HT-29 (cell line): Measurements from ENCODE around the gene HIF3A. TPM values are rescaled to one million over a fixed set of nuclear protein-coding genes. Genes with fewer than 3 reads are reported as not detected.
A peak's percentile ranks its signal among the peaks of the same experiment; 100 is the strongest.
"Not testable (repeated sequence)": the region's sequence is repeated elsewhere in the genome, so short reads cannot be mapped to it uniquely, and the experiment has no call there.

Experiments used
- DNase-seq: peaks from one replicate; pipeline ENCODE4 v3.0.0-alpha.2; 2015; ENCODE audit warnings: low spot score
- total RNA-seq: library from RNA; depleted of rRNA; stranded (reverse); fragments of >200 nt; shearing (Covaris generic); gene quantifications from 2 replicates; pipeline ENCODE4 v1.2.3, GENCODE V29; 2014

Gene HIF3A
- total RNA-seq, 1 experiment from 2014 or later: not detected

DNA sequence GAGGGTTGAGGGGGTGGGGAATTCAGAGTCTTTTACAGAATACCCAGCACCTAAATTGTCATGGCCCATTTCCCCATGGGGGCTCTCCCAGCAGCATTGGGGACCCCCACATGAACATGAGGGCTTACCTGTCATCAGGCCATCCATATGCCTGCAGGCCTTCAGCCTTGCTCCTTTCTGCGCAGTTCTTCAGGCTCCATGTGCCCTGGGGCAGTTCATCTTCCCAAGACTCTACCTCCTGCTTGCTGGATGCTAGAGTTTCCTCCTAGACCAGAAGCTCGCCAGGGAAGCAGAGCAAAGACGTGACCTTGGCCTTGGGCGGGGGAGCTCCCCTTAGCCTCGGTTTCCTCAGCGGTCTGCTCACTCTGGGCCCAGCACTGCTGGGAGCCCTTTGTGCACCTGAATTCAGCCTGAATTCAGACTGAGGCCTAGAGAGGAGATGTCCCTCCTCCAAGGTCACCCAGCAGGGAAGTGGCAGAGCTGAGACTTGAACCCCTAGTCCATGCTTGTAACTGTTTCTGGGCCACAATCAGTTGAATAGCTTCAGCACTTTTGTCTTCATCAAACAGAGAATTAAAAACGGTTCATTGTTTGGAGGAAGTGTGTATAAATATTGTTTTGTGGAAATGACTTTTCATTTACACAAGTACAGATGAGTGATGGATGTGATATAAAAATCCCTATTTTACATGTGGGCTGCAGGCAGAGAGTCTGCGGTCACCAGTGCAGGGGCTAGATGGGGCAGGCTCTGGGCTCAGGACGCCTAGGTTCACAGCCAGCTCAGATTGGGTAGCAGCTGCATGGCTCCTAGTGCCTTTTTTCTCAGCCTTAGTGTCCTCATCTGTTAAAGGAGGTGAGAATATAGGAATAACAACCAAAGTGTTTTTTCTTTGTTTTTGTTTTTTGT lies 59.6 kb downstream of the HIF3A start:
- no peak for DNase-seq

DNA sequence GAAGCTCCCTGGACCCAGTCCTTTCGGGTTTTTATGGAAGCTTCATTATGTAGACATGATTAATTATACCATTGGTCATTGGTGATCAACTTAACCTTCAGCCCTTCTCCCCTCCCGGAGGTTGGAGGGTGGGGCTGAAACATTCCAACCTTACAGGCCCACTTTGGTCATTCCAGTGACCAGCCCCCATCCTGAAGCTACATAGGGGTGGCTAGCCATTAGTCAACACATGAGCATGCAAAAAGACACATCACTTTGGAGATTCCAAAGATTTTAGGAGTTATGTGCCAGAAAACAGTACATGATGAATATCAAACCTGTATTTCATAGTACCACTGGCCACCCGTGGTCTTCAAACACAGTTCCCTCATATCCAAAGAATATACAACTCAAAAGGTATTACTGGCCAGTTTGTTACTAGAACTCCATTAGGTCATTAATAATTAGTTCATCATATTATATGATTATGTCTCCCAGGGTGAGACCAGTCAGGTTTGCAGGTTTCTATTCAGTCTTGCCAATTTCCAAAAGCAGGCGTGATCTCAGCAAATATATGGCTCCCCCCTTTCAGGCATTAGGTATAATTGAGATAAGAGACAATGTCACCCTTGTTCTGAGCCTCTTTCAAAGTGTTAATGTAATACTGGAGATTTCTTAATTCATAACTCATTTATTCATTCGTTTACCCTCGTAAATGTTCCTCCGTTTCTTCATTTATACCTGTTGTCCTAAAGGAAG lies 61.2 kb downstream of the HIF3A start:
- no peak for DNase-seq

DNA sequence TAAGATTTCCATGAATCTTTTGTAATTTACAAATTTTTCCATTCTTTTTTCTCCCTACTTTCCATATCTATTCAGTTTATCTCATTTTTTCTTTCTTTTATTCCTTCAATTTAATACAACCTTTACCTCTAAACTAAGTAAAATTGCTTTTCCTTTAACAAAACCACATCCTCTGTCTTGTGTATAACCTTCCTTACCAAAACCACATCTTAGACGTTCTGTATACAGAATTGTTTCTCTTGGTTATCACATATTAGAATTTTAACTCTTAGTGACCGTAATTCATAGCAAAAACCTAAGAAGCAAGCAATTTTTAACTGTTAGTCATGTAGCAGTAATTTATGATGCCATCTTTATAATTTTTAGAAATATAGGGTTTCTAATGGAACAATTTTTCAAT lies 65.1 kb downstream of the HIF3A start:
- DNase-seq: no peak

DNA sequence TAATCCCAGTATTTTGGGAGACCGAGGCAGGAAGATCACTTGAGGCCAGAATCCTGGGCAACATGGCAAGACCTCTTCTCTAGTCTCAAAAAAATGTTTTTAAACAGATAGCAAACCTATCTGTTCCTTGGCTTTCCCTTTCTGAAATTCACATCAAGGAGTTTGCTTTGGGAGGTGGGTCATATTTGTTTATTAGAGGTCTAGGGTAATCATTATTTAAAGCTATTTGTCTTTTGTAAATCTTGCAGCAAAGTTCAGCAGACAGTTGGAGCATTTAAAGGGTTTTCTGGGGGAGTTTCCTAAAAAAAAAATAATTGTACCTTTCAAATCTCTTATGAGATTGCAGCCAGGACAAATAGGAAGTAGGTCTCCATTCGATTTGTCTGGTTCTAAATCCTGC lies 67.5 kb downstream of the HIF3A start:
- DNase-seq: no peak

DNA sequence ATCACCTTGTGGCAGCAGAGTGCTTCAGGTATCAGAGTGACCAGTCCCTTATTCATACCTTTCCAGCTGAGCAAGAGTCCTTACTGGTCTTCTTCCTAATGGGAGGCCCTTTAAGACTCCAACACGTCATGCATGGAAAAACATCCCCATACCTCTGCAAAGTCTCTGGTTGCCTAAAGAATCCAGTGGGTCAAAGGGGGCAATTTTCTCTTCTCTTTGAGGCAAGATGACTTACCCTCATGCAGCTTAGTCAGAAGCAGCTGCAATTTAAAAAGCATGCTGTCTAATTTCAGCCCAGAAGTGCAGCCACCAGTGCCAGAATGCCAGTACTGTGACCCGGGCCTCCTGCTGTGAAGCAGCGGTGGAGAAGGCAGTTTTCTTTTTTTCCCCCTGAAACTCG lies 68.7 kb downstream of the HIF3A start:
- DNase-seq: no peak

DNA sequence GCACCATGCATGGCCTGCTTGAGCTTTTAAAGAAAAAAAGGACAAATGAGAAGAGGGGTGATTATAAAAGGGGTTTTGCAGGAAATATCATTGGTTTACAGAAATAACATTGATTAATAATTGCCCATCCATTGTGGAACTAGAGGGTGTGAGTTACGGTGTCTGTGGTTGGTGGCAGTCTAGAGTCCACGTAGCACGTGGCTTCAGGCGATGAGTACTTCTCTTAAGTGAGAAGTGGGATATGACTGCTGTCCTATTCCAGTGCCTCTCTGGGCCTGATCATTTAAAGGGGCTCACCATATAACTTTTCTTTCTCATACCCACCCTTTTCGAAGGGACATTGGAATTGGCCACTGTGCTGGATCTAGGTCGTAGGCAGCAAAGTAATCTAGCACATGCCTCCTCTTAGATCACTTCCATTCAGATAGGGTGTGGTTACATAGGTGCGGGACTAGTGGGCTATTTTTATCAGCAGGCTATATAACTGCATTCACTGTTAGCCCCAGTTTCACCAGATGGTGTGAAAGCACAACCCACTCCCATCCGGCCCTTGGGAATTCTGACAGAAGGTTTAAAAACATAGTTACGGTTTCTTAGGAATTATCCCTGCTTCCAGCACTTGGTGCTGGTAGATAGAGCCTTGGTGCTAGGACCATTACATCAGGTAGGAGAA lies 69.9 kb downstream of the HIF3A start:
- no peak for DNase-seq

DNA sequence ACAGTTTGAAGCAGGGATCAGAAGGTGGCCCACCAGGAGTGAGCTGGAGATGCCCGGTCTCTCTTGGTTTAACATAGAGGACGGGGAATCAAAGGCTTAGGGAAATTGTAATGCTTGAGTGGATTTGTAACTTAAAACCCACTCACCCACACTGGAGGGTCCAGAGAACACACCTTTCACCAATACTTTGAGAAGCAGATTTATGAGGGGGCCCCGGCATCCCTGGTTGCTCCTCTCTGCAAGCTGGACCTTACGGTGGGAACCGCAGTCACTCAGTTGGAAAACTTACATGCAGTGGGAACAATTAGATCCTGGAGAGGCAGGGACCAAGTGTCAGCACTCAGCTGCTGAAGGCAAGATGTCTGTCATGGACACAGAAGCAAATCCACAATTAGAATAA lies 70.6 kb downstream of the HIF3A start:
- no peak for DNase-seq

DNA sequence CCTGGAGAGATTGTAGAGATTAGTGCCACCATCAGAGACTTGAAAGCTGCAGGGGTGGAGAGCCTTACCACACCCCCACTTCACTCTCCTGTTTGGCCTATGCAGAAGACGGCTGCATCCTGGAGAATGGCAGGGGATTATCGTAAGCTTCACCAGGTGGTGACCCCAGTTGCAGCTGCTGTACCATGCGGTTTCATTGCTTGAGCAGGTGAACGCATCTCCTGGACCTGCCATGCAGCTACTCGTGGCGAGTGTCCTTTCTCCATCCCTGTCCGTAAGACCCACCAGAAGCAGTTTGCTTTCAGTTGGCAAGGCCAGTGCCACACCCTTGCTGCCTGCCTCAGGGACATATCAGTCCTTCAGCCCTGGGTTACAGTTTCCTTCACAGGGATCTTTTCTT lies 71.3 kb downstream of the HIF3A start:
- DNase-seq: no peak

DNA sequence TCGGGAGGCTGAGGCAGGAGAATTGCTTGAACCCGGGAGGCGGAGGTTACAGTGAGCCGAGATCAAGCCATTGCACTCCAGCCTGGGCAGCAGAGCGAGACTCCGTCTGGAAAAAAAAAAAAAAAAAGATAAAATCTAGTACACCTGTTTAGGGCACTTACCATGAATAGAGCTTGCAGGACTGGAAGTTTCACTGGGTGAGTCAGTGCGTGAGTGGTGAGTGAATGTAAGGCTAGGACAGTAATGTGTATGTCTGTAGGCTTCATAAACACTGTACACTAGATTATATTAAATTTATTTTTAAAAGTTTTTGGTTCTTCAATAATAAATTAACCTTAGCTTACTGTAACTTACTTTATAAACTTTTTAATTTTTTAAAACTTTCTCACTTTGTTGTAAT lies 73.0 kb downstream of the HIF3A start:
- peak; percentile 54 for DNase-seq

DNA sequence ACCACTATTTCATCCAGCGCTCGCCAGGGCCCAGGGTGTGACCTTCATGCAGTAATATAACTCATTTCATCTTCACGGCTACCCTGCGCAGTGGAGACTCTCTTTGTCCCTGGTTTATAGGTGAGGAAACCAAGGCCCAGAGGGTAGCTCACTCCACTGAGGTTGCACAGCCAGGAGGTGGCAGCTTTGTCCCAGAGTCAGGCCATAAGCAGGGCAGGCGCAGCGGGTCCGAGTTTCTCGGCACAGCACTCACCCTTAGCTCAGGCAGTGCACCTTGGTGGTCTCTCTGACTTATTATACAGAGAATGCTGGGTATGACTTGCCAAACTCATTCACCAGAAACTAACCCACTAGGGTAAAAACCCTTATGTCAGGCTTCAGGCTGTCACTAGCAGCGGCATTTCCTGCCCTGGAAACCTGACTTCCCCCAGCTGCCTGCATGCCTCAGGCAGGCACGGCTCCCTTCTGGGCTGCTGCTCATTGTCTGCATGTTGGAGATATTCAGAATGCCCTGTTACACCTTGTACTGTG lies 74.6 kb downstream of the HIF3A start:
- no peak for DNase-seq

DNA sequence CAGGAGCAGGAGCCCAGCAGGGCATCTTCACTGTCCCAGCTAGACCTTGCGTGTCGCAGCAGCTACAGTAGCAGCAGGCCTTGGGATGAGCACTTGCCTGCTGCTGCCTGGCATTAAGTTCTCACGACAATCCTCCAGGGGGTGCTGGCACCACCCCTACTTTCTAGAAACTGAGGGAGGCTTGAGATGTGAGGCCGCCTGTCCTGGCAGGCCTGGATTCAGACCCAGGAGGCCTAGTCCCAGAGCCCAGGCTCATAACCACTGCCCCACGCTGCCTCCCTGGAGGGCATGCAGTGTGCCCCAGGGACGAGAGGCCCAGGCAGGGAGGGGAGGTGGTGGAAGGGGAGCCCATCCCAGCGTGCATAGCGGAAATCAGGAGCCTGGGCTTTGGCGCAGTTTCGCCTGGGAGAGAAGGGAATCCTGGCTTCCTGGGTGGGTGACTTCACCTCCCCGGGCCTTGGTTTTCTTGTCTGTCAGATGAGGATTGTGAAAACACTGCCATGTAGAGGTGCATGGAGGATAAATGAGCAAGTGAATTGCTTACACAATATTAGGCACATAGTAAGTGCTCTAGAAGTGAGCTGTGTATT lies 76.2 kb downstream of the HIF3A start:
- DNase-seq: peak; percentile 80

DNA sequence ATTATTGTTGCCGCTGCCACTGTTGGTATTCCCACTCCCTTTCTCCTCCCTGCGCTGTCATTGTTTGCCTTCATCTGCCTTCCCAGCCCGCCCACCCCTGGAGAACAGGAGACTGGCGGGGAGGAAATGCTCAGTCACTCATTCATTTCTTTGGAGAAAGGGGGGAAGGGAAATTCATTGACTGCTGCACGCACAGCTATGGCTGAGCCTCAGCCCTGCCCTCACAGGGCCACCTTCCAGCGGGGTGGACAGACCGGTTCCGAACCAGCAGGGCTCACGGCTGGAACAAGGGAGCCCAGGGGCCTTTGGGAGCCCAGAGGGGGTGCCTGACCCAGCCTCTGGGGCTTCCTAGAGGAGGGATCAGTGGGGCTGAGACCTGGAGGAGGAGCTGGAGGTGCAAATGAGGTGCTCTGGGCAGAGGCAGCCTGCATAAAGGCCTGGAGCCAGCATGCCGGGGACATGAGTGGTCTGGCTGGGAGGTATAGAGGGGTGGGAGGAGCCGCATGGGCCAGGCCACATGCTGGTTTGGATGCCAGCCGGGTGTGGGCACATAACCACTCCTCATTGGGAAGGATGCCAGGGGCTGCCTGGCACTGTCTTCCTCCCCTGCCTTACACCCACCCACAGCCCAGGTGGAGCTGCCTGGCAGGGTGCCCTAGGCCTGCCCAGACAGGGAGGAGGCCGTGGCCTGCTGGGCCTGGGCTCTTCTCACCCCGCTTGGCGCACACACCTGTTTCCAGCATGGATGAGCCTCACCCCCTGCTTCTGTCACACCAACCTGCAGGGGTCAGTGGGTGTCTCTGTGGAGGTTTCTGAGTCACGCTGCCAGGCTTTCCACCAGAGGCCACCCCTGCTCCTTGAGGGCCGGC lies 76.9 kb downstream of the HIF3A start:
- DNase-seq: peak; percentile 100

DNA sequence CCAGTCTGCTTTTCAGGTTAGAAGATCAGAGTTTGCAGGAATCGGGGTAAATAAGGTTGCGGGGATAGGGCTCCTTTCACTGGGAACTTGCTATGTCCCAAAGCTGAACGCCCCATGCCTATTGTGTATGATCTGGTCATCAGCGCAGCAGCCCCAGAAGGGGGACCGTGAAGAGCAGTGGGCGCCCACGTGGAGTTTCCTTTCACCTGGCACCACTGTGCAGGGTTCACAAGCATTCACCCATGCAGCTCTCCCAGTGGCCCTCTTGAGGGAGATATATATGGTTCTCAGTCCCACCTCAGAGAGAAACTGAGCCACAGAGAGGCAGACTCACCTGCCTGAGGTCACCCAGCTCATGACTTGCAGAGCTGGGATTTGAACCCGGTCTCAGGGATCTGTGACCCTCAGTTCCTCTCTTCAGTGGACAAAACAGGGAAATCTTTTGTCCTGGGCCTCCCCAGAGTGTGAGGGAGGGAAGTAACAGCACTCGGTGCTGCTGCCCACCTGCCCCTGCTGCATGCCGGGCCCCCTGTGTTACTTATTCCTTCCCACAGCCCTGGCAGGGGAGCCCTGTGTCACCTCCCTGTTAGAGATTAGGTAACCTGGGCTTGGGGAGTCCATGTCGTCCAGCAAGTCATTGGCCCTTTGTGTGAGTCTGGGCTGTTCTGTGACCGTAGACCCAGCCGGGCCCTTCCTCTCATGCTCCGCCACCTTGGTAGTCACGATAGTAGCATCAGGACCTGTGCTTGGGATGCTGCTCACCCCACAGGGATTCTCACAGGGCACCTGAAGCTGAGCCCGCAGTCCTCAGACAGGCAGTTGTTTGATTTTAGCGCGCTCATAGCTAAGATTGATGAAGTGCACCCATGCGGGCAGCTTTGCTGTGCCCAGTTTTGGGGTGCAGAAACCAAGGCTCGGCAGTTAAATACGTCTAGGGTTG lies 78.0 kb downstream of the HIF3A start:
- no peak for DNase-seq

DNA sequence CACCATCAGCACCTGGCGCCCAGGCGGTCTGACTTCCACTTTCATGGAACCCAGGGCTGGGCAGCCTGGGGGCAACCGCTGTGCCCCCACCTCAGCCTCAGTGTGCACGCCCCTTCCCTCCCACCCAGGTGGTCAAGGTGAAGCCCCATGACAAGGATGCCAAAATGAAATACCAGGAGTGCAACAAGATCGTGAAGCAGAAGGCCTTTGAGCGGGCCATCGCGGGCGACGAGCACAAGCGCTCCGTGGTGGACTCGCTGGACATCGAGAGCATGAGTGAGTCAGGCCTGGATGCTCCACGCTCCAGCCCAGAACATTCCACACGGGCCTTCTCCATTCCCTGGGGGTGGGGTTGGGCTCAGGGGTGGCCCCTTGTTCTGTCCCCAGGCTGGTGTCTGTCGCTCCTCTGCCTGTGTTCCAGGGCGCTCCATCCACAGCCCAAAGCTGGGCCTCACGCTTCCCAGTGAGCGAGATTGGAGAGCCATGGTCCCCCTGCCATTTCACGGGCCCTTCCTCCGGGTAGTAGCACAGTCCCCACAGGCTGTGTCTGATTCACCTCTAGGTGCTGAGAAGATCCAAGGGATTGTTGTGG lies 78.7 kb downstream of the HIF3A start:
- not testable (repeated sequence) for DNase-seq

DNA sequence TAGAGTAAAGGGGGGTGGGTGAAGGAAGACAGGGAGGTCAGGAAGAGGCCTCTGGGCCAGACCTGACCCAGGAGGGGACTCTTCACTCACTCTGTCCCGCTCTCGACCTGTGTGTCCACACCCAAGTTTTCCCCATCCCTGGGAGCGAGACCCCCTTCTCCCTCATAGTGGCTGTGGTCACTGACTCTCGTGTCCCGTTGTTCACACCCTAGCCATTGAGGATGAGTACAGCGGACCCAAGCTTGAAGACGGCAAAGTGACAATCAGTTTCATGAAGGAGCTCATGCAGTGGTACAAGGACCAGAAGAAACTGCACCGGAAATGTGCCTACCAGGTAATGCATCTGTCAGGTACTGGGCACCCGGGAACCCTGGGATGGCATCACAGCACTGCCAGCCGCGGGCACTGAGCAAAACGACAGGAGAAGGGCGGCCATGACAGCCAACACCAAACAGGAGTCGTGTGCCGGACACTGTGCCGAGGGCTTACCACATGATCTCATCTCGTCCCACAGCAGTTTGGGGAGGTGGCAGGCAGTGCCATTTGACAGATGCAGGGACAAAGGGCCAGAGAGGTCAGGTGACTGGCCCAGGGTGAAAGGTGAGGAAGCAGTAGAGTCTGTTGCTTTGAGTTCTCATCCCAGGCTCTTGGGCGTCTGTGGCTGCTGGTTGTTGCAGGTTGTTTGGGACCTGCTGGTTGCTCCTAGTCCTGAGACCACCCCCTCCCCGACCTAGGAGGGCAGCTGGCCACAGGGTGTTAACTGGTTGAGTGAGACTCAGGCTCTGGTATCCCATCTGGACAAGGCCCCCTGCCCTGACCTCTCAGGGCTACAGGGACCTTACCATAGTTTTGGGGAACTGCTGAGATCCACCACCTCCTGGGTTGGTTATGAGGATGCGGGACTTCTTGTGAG lies 79.7 kb downstream of the HIF3A start:
- no peak for DNase-seq

DNA sequence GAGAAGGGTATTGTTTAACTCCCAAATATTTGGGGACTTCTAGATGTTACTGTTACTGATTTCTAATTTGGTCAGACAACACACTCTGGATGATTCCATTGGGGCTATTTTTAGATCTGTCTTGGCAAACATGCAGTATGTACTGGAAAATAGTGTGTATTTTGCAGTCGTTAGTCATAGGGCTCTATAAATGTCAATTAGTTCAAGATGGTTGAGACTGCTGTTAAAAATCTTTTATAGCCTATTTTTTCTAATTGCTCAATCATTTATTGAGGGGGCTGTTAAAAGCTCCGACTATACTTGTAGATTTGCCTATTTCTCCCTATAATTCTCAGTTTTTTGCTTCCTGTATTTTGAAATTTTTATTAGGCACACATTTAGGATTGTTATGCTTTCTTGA lies 81.4 kb downstream of the HIF3A start:
- no peak for DNase-seq

DNA sequence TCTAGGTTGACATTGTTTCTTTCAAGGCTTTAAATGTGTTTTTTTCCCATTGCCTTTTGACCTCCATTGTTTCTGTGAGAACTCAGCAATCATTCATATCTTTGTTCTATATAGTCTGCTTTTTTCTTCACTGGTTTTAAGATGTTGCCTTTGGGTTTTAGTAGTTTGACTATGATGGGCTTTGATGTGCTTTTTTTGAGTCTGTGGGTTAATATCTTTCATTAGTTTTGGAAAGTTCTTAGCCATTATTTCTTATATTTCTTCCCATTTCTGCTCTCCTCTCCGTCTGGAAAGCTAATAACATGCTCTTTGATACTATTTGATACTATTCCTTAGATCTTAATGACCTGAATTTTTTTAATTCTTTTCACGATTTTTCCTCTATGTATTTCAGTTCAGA lies 83.8 kb downstream of the HIF3A start:
- DNase-seq: no peak

DNA sequence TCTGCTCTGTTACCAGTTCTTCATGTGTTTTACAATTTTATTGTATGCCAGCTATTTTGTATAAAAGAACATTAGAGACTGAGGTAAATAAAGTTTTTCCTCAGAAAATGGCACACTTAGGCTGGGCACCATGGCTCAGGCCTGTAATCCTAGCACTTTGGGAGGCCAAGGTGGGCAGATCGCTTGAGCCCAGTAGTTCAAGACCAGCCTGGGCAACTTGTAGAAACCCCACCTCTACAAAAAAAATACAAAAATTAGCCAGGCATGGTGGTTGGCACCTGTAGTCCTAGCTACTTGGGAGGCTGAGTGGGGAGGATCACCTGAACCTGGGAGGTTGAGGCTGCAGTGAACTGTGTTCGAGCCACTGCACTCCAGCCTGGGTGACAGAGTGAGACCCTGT lies 84.5 kb downstream of the HIF3A start:
- no peak for DNase-seq
